ENCODE data around the gene SIL1. TPM values are rescaled to one million over a fixed set of nuclear protein-coding genes. Genes with fewer than 3 reads are reported as not detected.
"Not testable (repeated sequence)": the region's sequence is repeated elsewhere in the genome, so short reads cannot be mapped to it uniquely, and the experiment has no call there.

SIL1 gene
- total RNA-seq, 2 experiments from 2014 or later = 26.3 to 27.2 TPM

GRCh38 chr5:139205586-139205985, 7.4 kb upstream of the SIL1 start:
- ChIA-PET POLR2A (no interaction called here), CTCF (no interaction called here)

- POLR2A ChIA-PET = no interaction called here
- CTCF ChIA-PET = no interaction called here
Observed at GRCh38 chr5:139205124-139205523, 7.0 kb upstream of the SIL1 start.

GRCh38 chr5:139204196-139204595, 6.0 kb upstream of the SIL1 start:
- ChIA-PET POLR2A (no interaction called here), CTCF (no interaction called here)

- ChIA-PET POLR2A (interaction anchor here (0.7 to 1.6 kb wide), 2 partner anchors 245 to 624 kb away, joined by 7 read pairs; partner anchors contain the start of gene HSPA9), CTCF (no interaction called here)
Observed at GRCh38 chr5:139199321-139199720, 1.2 kb upstream of the SIL1 start.

GRCh38 chr5:139196296-139196956, 1.7 kb downstream of the SIL1 start:
- CTCF ChIA-PET = no interaction called here
- POLR2A ChIA-PET = no interaction called here

GRCh38 chr5:139194486-139194885, 3.7 kb downstream of the SIL1 start:
- CTCF ChIA-PET = no interaction called here
- POLR2A ChIA-PET = interaction anchor here (1.1 kb wide), 1 partner anchor 148 kb away, joined by 3 read pairs; the partner anchor contains the start of gene PAIP2

- CTCF ChIA-PET = no interaction called here
- POLR2A ChIA-PET = interaction anchor here (1.1 kb wide), 1 partner anchor 148 kb away, joined by 3 read pairs; the partner anchor contains the start of gene PAIP2
Observed at GRCh38 chr5:139193928-139194327, 4.2 kb downstream of the SIL1 start.

- CTCF ChIA-PET, POLR2A ChIA-PET: not testable (repeated sequence)
Observed at GRCh38 chr5:139192906-139193305, 5.3 kb downstream of the SIL1 start.

- POLR2A ChIA-PET = interaction anchor here (0.6 to 0.7 kb wide), 2 partner anchors 69 to 112 kb away, joined by 4 to 11 read pairs; no protein-coding TSS in a partner anchor
- CTCF ChIA-PET = interaction anchor here (0.7 kb wide), 1 partner anchor 155 kb away, joined by 4 read pairs; no protein-coding TSS in a partner anchor
Observed at GRCh38 chr5:139191954-139192353, 6.2 kb downstream of the SIL1 start.

- CTCF ChIA-PET = no interaction called here
- POLR2A ChIA-PET = no interaction called here
Observed at GRCh38 chr5:139190125-139190524, 8.0 kb downstream of the SIL1 start.

GRCh38 chr5:139188558-139189270, 9.5 kb downstream of the SIL1 start:
- CTCF ChIA-PET = interaction anchor here (0.6 kb wide), 1 partner anchor 937 kb away, joined by 3 read pairs; no protein-coding TSS in a partner anchor
- POLR2A ChIA-PET = no interaction called here

GRCh38 chr5:139186752-139187326, 11.3 kb downstream of the SIL1 start:
- CTCF ChIA-PET = no interaction called here
- POLR2A ChIA-PET = interaction anchor here (0.6 kb wide), 1 partner anchor 34 kb away, joined by 4 read pairs; no protein-coding TSS in a partner anchor

- ChIA-PET POLR2A (interaction anchor here (0.6 kb wide), 1 partner anchor 34 kb away, joined by 4 read pairs; no protein-coding TSS in a partner anchor), CTCF (interaction anchor here (0.6 kb wide), 1 partner anchor 23 kb away, joined by 3 read pairs; no protein-coding TSS in a partner anchor)
Observed at GRCh38 chr5:139186261-139186660, 11.9 kb downstream of the SIL1 start.

GRCh38 chr5:139185589-139185988, 12.6 kb downstream of the SIL1 start:
- POLR2A ChIA-PET = no interaction called here
- CTCF ChIA-PET = interaction anchor here (0.6 kb wide), 1 partner anchor 23 kb away, joined by 3 read pairs; no protein-coding TSS in a partner anchor

- CTCF ChIA-PET = no interaction called here
- POLR2A ChIA-PET = no interaction called here
Observed at GRCh38 chr5:139183502-139183901, 14.7 kb downstream of the SIL1 start.

- ChIA-PET CTCF (no interaction called here), POLR2A (no interaction called here)
Observed at GRCh38 chr5:139182528-139183296, 15.5 kb downstream of the SIL1 start.

GRCh38 chr5:139181835-139182452, 16.2 kb downstream of the SIL1 start:
- CTCF ChIA-PET = no interaction called here
- POLR2A ChIA-PET = no interaction called here

- ChIA-PET POLR2A (no interaction called here), CTCF (no interaction called here)
Observed at GRCh38 chr5:139181322-139181730, 16.8 kb downstream of the SIL1 start.

- ChIA-PET CTCF (interaction anchor here (0.6 kb wide), 1 partner anchor 861 kb away, joined by 3 read pairs; no protein-coding TSS in a partner anchor), POLR2A (interaction anchor here (0.7 kb wide), 1 partner anchor 25 kb away, joined by 3 read pairs; no protein-coding TSS in a partner anchor)
Observed at GRCh38 chr5:139180850-139181249, 17.3 kb downstream of the SIL1 start.

Data from activated CD8-positive, alpha-beta memory T cell treated with anti-CD3 and anti-CD28 coated beads for 36 hours (primary cell).